WTC11 (cell line): ENCODE measurements around the gene PDK4.

Experiments
- CTCF ChIP-seq: fragments of 200-600 bp; IDR thresholded peaks from 2 replicates; pipeline ENCODE4 v1.8.0; 2022; ENCODE audit warnings: antibody characterized with exemption
- ETV6 ChIP-seq: sonication (generic); formaldehyde crosslinking; IDR thresholded peaks from 2 replicates; pipeline ENCODE4 v1.8.1; 2022; ENCODE audit warnings: mild to moderate bottlenecking, missing genetic modification reagents
- NR3C1 ChIP-seq: sonication (generic); formaldehyde crosslinking; conservative IDR thresholded peaks from 2 replicates; pipeline ENCODE4 v1.8.1; 2023; ENCODE audit warnings: low read depth, mild to moderate bottlenecking, missing genetic modification reagents
- PREB ChIP-seq: sonication (generic); formaldehyde crosslinking; IDR thresholded peaks from 2 replicates; pipeline ENCODE4 v1.8.1; 2022; ENCODE audit warnings: mild to moderate bottlenecking, missing genetic modification reagents, moderate library complexity, borderline replicate concordance
- TEAD1 ChIP-seq: sonication (generic); formaldehyde crosslinking; IDR thresholded peaks from 2 replicates; pipeline ENCODE4 v1.8.0; 2022; ENCODE audit warnings: mild to moderate bottlenecking, missing genetic modification reagents

GRCh38 chr7:95619921-95620320, 23.6 kb upstream of the PDK4 start:
- TF ChIP-seq CTCF, result no peak
- TF ChIP-seq ETV6, result no peak
- TF ChIP-seq NR3C1, result no peak
- no peak for TF ChIP-seq PREB (CRISPR knock-in tag)
- TF ChIP-seq TEAD1 (CRISPR knock-in tag), result no peak
